Activated T-helper 2 cell treated with anti-CD3 and anti-CD28 coated beads, Interferon-gamma antibody, Interleukin-2, Interleukin-4, amounts not matched to agents 10 μg/mL and 5 μg/mL and 100 μg/mL, durations not matched to agents 14 hours and 24 hours and 36 hours (primary cell): ENCODE measurements around the gene ACTR5. TPM values are rescaled to one million over a fixed set of nuclear protein-coding genes. Genes with fewer than 3 reads are reported as not detected.

ENCODE experiments used
- DNase-seq: peaks from one replicate; pipeline ENCODE4 v3.0.0; 2021; ENCODE audit warnings: low spot score
- H3K27ac Mint-ChIP-seq: one replicate; pipeline ENCODE4 v1.8.0; 2021; ENCODE audit warnings: mixed read lengths
- H3K27me3 Mint-ChIP-seq: one replicate; pipeline ENCODE4 v1.8.0; 2021; ENCODE audit warnings: low read depth, mixed read lengths
- H3K36me3 Mint-ChIP-seq: one replicate; pipeline ENCODE4 v1.8.0; 2021; ENCODE audit warnings: low read depth, mixed read lengths
- H3K4me1 Mint-ChIP-seq: one replicate; pipeline ENCODE4 v1.8.0; 2021; ENCODE audit warnings: low read depth, mixed read lengths
- H3K4me3 Mint-ChIP-seq: one replicate; pipeline ENCODE4 v1.8.0; 2021; ENCODE audit warnings: low read depth, mild to moderate bottlenecking, moderate library complexity, mixed read lengths
- H3K9me3 Mint-ChIP-seq: one replicate; pipeline ENCODE4 v1.8.0; 2021; ENCODE audit warnings: mixed read lengths
- intact Hi-C: fragments of 100-400 bp; cut with micrococcal nuclease; formaldehyde crosslinking; loops from one replicate; pipeline ENCODE4 v1.15.1; 2023
- total RNA-seq: library from RNA; stranded (reverse); gene quantifications from 2 replicates; pipeline ENCODE4 v1.2.3, GENCODE V29; 2022

The ACTR5 gene
- total RNA-seq, 1 donor from 2014 or later = 13.2 TPM

DNA sequence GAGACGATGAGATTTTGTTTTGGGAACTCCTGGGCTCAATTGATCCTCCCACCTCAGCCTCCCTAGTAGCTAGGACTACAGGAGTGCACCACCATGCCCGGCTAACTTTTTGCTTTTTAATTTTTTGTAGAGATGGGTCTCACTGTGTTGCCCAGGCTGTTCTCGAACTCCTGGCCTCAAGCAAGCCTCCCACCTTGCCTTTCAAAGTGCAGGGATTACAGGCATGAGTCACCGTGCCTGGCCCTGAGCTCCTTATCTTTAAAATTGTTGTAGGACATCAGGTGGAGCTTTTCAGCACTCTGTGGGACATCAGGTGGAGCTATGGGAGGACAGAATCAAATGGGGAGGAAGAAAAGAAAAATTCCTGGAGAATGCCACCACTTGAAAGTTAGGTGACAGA lies 12.7 kb downstream of the ACTR5 start:
- no peak overlapping the region for H3K4me3 Mint-ChIP-seq
- H3K27ac Mint-ChIP-seq = no peak overlapping the region
- no peak for DNase-seq
- no peaks in the 10 kb centered on the region for H3K27me3 Mint-ChIP-seq
- H3K9me3 Mint-ChIP-seq = no peaks in the 10 kb centered on the region
- peaks cover 17% of the 10 kb centered on the region for H3K4me1 Mint-ChIP-seq
- intact Hi-C loops = no loop called here
- peaks cover 67% of the 10 kb centered on the region for H3K36me3 Mint-ChIP-seq

DNA sequence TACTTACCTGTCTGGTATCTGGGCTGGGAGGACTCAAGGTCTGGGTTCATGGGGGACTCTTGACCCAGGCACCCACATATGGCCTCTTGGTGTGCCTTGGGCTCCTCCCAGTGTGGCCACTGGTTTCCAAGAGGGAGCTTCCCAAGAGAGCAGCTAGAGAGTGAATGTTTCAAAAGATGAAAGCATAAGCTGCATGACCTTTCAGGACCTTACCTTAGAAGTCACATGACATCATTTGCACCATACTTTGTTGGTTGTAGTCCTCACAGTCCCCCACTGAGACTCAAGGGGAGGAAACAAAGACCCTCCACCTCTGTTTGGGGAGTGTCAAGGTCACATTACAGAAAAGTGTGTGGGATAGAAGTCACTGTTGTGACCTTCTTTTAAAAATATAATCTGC lies 13.9 kb downstream of the ACTR5 start:
- intact Hi-C loops = no loop called here
- Mint-ChIP-seq H3K9me3 (no peaks in the 10 kb centered on the region), H3K36me3 (peaks cover 68% of the 10 kb centered on the region), H3K27ac (no peak overlapping the region), H3K27me3 (no peaks in the 10 kb centered on the region), H3K4me3 (no peak overlapping the region), H3K4me1 (peaks cover 17% of the 10 kb centered on the region)
- no peak for DNase-seq

GRCh38 chr20:38763616-38764015 lies 15.4 kb downstream of the ACTR5 start:
- H3K27ac Mint-ChIP-seq = peak overlapping the region; percentile 17
- peaks cover 17% of the 10 kb centered on the region for H3K4me1 Mint-ChIP-seq
- peaks cover 72% of the 10 kb centered on the region for H3K36me3 Mint-ChIP-seq
- no peak for DNase-seq
- intact Hi-C loops = no loop called here
- no peaks in the 10 kb centered on the region for H3K9me3 Mint-ChIP-seq
- H3K27me3 Mint-ChIP-seq = no peaks in the 10 kb centered on the region
- no peak overlapping the region for H3K4me3 Mint-ChIP-seq

DNA sequence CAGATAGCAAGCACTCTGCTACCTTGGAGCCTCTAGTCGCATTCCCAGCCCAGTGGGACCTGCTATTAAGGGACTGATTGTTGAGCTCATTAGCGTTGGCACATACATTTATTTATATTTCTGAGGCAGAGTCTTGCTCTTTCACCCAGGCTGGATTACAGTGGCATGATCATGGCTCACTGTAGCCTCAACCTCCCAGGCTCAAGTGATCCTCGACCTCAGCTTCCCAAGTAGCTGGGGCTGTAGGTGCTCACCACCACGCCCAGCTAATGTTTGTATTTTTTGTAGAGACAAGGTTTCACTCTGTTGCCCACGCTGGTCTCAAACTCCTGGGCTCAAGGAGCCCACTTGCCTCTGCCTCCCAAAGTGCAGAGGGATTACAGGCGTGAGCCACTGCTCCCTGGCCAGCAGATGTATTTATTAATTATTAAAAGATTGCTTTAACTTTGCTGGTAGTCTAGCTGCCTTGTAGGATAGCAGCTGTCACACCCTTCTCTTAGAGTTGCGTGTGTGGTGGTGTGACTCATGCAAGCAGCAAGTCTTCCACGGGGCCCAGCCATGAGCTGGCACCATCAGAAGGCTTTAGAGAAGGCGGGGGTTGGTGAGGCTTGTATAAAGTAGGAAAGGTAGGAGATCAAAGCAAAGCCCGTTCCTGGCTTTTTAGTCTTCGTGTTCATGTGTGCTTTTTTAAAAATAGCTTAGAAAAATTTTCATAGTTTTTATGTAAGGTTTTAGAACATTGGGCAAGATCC lies 16.5 kb downstream of the ACTR5 start:
- intact Hi-C loops = no loop called here
- peak overlapping the region; percentile 13 for H3K27ac Mint-ChIP-seq
- peaks cover 78% of the 10 kb centered on the region for H3K36me3 Mint-ChIP-seq
- H3K9me3 Mint-ChIP-seq = no peaks in the 10 kb centered on the region
- peaks cover 17% of the 10 kb centered on the region for H3K4me1 Mint-ChIP-seq
- DNase-seq = no peak
- H3K4me3 Mint-ChIP-seq = no peak overlapping the region
- no peaks in the 10 kb centered on the region for H3K27me3 Mint-ChIP-seq

DNA sequence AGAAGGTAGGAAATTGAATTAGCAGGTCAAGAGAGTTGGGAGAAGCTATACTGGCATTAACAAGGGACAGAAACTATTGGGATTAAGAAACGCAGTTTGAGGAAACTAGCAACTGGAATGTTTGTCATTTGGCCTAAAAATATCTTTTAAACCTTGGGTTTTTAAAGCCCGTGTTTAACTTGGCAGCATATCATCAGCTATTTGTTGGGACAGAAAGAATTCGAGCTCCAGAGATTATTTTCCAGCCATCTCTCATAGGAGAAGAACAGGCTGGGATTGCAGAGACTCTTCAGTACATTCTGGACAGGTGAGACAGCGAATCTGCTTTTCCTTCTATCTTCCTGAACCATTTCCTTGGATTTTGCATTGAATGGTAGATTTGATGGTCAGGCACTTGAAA lies 17.8 kb downstream of the ACTR5 start:
- Mint-ChIP-seq H3K27me3 (no peaks in the 10 kb centered on the region), H3K4me1 (peaks cover 17% of the 10 kb centered on the region), H3K36me3 (peaks cover 67% of the 10 kb centered on the region), H3K9me3 (no peaks in the 10 kb centered on the region), H3K27ac (no peak overlapping the region), H3K4me3 (no peak overlapping the region)
- intact Hi-C loops = no loop called here
- DNase-seq = no peak

- H3K4me3 Mint-ChIP-seq = no peak overlapping the region
- H3K36me3 Mint-ChIP-seq = peaks cover 73% of the 10 kb centered on the region
- H3K27ac Mint-ChIP-seq = no peak overlapping the region
- peaks cover 2% of the 10 kb centered on the region for H3K4me1 Mint-ChIP-seq
- H3K9me3 Mint-ChIP-seq = peaks cover 8% of the 10 kb centered on the region
- no peak for DNase-seq
- H3K27me3 Mint-ChIP-seq = no peaks in the 10 kb centered on the region
- intact Hi-C loops = no loop called here
These were observed 21.4 kb downstream of the ACTR5 start for GRCh38 chr20:38769376-38770295.

GRCh38 chr20:38770546-38770945 lies 22.3 kb downstream of the ACTR5 start:
- no peak for DNase-seq
- intact Hi-C loops = no loop called here
- Mint-ChIP-seq H3K4me3 (no peak overlapping the region), H3K4me1 (no peaks in the 10 kb centered on the region), H3K36me3 (peaks cover 67% of the 10 kb centered on the region), H3K27me3 (no peaks in the 10 kb centered on the region), H3K27ac (no peak overlapping the region), H3K9me3 (peaks cover 8% of the 10 kb centered on the region)

DNA sequence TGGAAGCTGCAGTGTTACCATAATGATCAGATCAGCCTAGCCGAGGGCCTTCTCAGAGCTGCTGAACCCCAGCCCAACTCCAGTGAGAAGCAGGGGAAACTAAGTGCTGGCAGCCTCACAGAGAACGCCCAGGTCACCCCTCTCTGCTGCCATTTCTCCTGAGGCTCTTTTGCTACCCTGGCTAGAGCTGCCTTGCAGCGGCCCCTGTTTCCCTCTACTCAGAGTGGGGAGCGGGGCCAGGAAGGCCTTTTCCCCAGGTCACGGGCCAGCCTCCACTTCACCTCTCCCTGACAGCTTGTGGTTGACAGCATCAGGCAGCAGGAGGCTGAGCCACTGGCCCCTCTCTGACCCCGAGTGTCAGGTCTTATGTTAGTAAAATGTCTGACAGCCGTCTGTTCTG lies 22.7 kb downstream of the ACTR5 start:
- H3K4me3 Mint-ChIP-seq = no peak overlapping the region
- H3K27me3 Mint-ChIP-seq = no peaks in the 10 kb centered on the region
- H3K27ac Mint-ChIP-seq = no peak overlapping the region
- intact Hi-C loops = no loop called here
- H3K9me3 Mint-ChIP-seq = peaks cover 8% of the 10 kb centered on the region
- H3K4me1 Mint-ChIP-seq = no peaks in the 10 kb centered on the region
- DNase-seq = no peak
- peaks cover 65% of the 10 kb centered on the region for H3K36me3 Mint-ChIP-seq

GRCh38 chr20:38771621-38772020 lies 23.4 kb downstream of the ACTR5 start:
- intact Hi-C loops = no loop called here
- peaks cover 62% of the 10 kb centered on the region for H3K36me3 Mint-ChIP-seq
- no peak overlapping the region for H3K4me3 Mint-ChIP-seq
- no peak overlapping the region for H3K27ac Mint-ChIP-seq
- peaks cover 8% of the 10 kb centered on the region for H3K9me3 Mint-ChIP-seq
- H3K4me1 Mint-ChIP-seq = no peaks in the 10 kb centered on the region
- no peak for DNase-seq
- H3K27me3 Mint-ChIP-seq = no peaks in the 10 kb centered on the region

GRCh38 chr20:38774167-38774566 lies 25.9 kb downstream of the ACTR5 start:
- DNase-seq = no peak
- intact Hi-C loops = no loop called here
- Mint-ChIP-seq H3K9me3 (peaks cover 8% of the 10 kb centered on the region), H3K4me1 (no peaks in the 10 kb centered on the region), H3K4me3 (no peak overlapping the region), H3K27ac (no peak overlapping the region), H3K27me3 (no peaks in the 10 kb centered on the region), H3K36me3 (peaks cover 44% of the 10 kb centered on the region)

DNA sequence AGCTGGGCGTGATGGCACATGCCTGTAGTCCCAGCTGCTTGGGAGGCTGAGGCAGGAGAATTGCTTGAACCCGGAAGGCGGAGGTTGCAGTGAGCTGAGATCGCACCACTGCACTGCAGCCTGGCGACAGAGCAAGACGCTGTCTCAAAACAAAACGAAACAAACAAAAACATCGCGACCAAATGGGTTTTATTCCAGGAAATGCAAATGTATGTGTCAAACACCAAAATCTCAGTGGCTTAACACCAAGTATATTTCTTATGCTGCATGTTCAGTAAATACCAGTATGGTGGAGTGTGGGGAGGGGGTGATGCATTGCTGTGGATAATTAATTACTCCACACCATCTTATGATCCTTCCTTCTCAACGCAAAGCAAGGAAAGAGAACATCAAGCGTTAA lies 28.1 kb downstream of the ACTR5 start:
- intact Hi-C loops = no loop called here
- Mint-ChIP-seq H3K27ac (no peak overlapping the region), H3K9me3 (peaks cover 8% of the 10 kb centered on the region), H3K4me3 (no peak overlapping the region), H3K4me1 (peaks cover 7% of the 10 kb centered on the region), H3K27me3 (no peaks in the 10 kb centered on the region), H3K36me3 (peaks cover 34% of the 10 kb centered on the region)
- no peak for DNase-seq

DNA sequence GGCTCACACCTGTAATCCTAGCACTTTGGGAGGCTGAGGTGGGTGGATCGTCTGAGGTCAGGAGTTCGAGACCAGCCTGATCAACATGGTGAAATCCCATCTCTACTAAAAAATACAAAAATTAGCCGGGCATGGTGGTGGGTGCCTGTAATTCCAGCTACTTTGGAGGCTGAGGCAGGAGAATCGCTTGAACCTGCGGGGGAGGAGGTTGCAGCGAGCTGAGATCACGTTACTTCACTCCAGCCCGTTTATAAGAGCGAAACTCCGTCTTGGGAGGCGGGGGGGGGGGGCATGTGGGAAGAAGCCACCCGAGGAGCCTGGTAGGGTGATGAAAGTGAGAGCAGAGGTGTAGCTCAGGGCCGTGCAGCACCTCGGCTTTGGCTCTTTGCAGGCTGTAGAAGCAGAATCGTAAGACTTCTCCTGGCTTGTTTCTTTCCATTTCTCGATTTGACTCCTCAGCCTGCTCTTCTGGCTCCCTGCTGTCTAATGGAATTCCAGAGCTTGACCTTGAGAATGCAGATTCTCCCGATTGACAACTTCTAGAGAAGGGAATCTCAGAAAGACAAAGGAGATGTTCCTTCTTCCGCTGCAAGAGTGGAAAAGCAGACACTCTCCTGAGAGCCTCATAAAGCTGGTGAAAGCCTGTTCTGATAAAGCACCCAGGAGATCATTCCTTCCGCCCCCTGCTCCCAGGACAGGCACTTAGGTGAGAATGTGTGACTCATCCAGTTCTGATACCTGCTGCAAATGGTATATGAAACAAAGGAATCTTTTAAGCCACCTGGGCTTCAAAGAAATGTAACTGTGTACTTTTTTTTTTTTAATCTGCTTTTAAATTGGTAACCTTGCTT lies 31.2 kb downstream of the ACTR5 start:
- no peak overlapping the region for H3K4me3 Mint-ChIP-seq
- peaks cover 7% of the 10 kb centered on the region for H3K4me1 Mint-ChIP-seq
- peaks cover 8% of the 10 kb centered on the region for H3K36me3 Mint-ChIP-seq
- DNase-seq = no peak
- H3K9me3 Mint-ChIP-seq = no peaks in the 10 kb centered on the region
- intact Hi-C loops = no loop called here
- no peak overlapping the region for H3K27ac Mint-ChIP-seq
- no peaks in the 10 kb centered on the region for H3K27me3 Mint-ChIP-seq
